C4-2B (cell line): ENCODE data around the gene UTS2R.
"Not testable (repeated sequence)": the region's sequence is repeated elsewhere in the genome, so short reads cannot be mapped to it uniquely, and the experiment has no call there.

Source experiments
- H3K27ac ChIP-seq: fragments of 450-650 bp; 2 replicates; pipeline ENCODE4 v1.5.1; 2017
- CTCF ChIP-seq: fragments of 450-650 bp; conservative IDR thresholded peaks from 2 replicates; pipeline ENCODE4 v1.5.1; 2017; ENCODE audit warnings: mild to moderate bottlenecking
- ZFX ChIP-seq: fragments of 450-650 bp; IDR thresholded peaks from 2 replicates; pipeline ENCODE4 v1.6.1; 2017

Gene UTS2R

GRCh38 chr17:82406131-82406671 lies 34.6 kb downstream of the UTS2R start:
- TF ChIP-seq CTCF (no peak), ZFX (no peak)
- no peak overlapping the region for H3K27ac ChIP-seq

- TF ChIP-seq CTCF (no peak), ZFX (no peak)
Measured at GRCh38 chr17:82407255-82407654, 35.7 kb downstream of the UTS2R start.

GRCh38 chr17:82408288-82408937 lies 36.8 kb downstream of the UTS2R start:
- TF ChIP-seq ZFX (no peak), CTCF (no peak)
- H3K27ac ChIP-seq = no peak overlapping the region

More at GRCh38 chr17:82407255-82407654, 35.7 kb downstream of the UTS2R start:
- no peak overlapping the region for H3K27ac ChIP-seq

- no peak overlapping the region for H3K27ac ChIP-seq
- TF ChIP-seq ZFX (no peak), CTCF (no peak)
Measured at GRCh38 chr17:82408938-82409318, 37.4 kb downstream of the UTS2R start.

- TF ChIP-seq ZFX (no peak), CTCF (no peak)
- H3K27ac ChIP-seq = no peak overlapping the region
Measured at GRCh38 chr17:82410014-82410716, 38.6 kb downstream of the UTS2R start.

GRCh38 chr17:82411396-82412053 lies 40.0 kb downstream of the UTS2R start:
- no peak overlapping the region for H3K27ac ChIP-seq
- TF ChIP-seq ZFX = no peak
- TF ChIP-seq CTCF = no peak

- H3K27ac ChIP-seq = not testable (repeated sequence)
Measured at GRCh38 chr17:82412081-82412480, 40.5 kb downstream of the UTS2R start.
